Sigmoid colon (tissue), 7 donors: Measurements from ENCODE around the gene ALDH3B1. TPM values are rescaled to one million over a fixed set of nuclear protein-coding genes. Genes with fewer than 3 reads are reported as not detected.

Experiments
- DNase-seq: peaks from one replicate; pipeline ENCODE4 v3.0.0-alpha.2; 2019
- H3K27ac ChIP-seq, 4 donors: fragments of 200-600 bp; sonication (generic); one replicate each; pipeline ENCODE4 v1.5.1; 2016 to 2019; ENCODE audit warnings: mild to moderate bottlenecking in 1 of 4
- H3K27me3 ChIP-seq, 3 donors: fragments of 200-600 bp; sonication (generic); one replicate each; pipeline ENCODE4 v1.5.1; 2019; ENCODE audit warnings: mild to moderate bottlenecking in 1 of 3
- H3K36me3 ChIP-seq, 4 donors: fragments of 200-600 bp; sonication (generic); one replicate each; pipeline ENCODE4 v1.5.1; 2016 to 2019
- H3K4me1 ChIP-seq, 4 donors: fragments of 200-600 bp; sonication (generic); one replicate each; pipeline ENCODE4 v1.5.1; 2017 to 2019
- H3K4me3 ChIP-seq, 4 donors: fragments of 200-600 bp; sonication (generic); one replicate each; pipeline ENCODE4 v1.5.1; 2017 to 2019; ENCODE audit warnings: mild to moderate bottlenecking in 2 of 4, moderate library complexity in 1 of 4
- H3K9me3 ChIP-seq, 4 donors: fragments of 200-600 bp in 3 of 4; sonication (generic) in 3 of 4; one replicate each; pipeline versions ENCODE4 v1.5.1 to v1.6.1; 2013 to 2019
- EP300 ChIP-seq, 4 donors: sonication (generic); formaldehyde crosslinking; IDR thresholded peaks; one replicate each; pipeline ENCODE4 v1.6.1; 2017; ENCODE audit warnings: antibody characterized with exemption in 4 of 4
- POLR2A ChIP-seq, 2 donors: fragments of 450-650 bp; IDR thresholded peaks; one replicate each; pipeline ENCODE4 v1.6.1; 2016; ENCODE audit warnings: antibody characterized with exemption in 2 of 2, mild to moderate bottlenecking in 2 of 2, moderate library complexity in 2 of 2
- POLR2AphosphoS5 ChIP-seq, 4 donors: sonication (generic); formaldehyde crosslinking; IDR thresholded peaks; one replicate each; pipeline ENCODE4 v1.6.1; 2017; ENCODE audit warnings: antibody characterized with exemption in 4 of 4
- WGBS, 2 donors: extraction: QIAGEN DNeasy Blood & Tissue Kit; methylation state at CpG; one replicate each; pipeline ENCODE4 v1.1.7; 2013; 5-methylcytosine and 5-hydroxymethylcytosine counted together
- intact Hi-C: fragments of 100-400 bp; cut with DNase I; formaldehyde crosslinking; loops from one replicate; pipeline ENCODE4 v1.15.1; 2023
- polyA plus RNA-seq, 3 donors: library from polyadenylated mRNA; stranded (reverse); fragments of 200-250 nt; gene quantifications; one replicate each; pipeline ENCODE4 v1.2.3, GENCODE V29; 2013
- total RNA-seq, 4 donors: library from RNA; depleted of rRNA; stranded (reverse); fragments of >200 nt; gene quantifications; one replicate each; pipeline ENCODE4 v1.1.0, GENCODE V29; 2016
- TF ChIP-seq, protein P1 (sequence below), 4 experiments: fragments of 450-650 bp in 3 of 4; fragments of 200-600 bp in 1 of 4; IDR thresholded peaks; one replicate each; pipeline ENCODE4 v1.5.1; 2016 to 2019; ENCODE audit warnings: antibody characterized with exemption in 4 of 4, mild to moderate bottlenecking in 3 of 4, moderate library complexity in 2 of 4
- donor health status: healthy with polysubstance abuse.
- donor health status: Bipolar disorder and iron deficiency.
- donor health status: healthy.

The ALDH3B1 gene
- total and polyA plus RNA-seq, 7 donors = 6.2 to 14.7 (median 10.9) TPM

DNA sequence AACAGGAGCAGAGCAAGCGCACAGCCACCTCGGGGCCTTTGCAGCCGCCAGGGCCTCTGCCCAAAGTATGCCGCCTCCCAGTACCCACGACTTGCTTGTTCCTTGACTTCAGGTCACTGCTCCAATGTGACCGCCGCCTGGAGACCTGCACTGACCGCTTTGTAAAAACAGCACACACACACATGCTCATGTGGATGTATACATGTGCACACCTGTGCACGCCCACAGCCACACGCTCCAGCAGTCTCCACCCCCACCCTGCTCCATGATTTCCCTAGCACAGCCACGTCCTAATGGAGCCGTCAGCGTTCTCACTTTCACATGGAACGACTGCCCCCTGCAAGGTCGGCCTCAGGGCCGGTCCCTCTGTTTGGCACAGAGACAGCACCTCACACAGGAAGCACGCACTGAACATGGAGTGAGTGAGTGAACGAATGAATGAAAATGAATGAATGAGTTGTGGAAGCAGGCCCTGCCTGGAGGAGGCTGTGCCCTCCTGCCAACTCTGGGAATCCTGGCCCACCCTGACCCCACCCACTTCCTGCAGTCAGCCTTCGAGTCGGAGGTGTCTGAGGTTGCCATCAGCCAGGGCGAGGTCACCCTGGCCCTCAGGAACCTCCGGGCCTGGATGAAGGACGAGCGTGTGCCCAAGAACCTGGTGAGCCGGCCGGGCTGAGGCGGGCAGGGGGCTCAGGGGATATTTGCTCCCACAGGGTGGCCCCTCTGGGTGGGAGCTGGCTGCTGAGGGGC, 8.0 kb downstream of the ALDH3B1 start:
- DNase-seq = no peak
- no peak overlapping the region for H3K4me3 ChIP-seq
- H3K4me1 ChIP-seq = peaks cover 0 to 27% (median 18%) of the 10 kb centered on the region in 4 donors
- TF ChIP-seq, protein P1, sequence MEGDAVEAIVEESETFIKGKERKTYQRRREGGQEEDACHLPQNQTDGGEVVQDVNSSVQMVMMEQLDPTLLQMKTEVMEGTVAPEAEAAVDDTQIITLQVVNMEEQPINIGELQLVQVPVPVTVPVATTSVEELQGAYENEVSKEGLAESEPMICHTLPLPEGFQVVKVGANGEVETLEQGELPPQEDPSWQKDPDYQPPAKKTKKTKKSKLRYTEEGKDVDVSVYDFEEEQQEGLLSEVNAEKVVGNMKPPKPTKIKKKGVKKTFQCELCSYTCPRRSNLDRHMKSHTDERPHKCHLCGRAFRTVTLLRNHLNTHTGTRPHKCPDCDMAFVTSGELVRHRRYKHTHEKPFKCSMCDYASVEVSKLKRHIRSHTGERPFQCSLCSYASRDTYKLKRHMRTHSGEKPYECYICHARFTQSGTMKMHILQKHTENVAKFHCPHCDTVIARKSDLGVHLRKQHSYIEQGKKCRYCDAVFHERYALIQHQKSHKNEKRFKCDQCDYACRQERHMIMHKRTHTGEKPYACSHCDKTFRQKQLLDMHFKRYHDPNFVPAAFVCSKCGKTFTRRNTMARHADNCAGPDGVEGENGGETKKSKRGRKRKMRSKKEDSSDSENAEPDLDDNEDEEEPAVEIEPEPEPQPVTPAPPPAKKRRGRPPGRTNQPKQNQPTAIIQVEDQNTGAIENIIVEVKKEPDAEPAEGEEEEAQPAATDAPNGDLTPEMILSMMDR (IDR thresholded peaks at IDR 0.05) = no peak
- TF ChIP-seq EP300 (IDR thresholded peaks at IDR 0.05) (no peak), POLR2AphosphoS5 (IDR thresholded peaks at IDR 0.05) (no peak)
- no peaks in the 10 kb centered on the region for H3K9me3 ChIP-seq
- H3K27me3 ChIP-seq = no peaks in the 10 kb centered on the region
- intact Hi-C loops = no loop called here
- peaks cover 0 to 6% (median 0%) of the 10 kb centered on the region in 4 donors for H3K36me3 ChIP-seq
- 73 to 84% methylated on average over 27 of the region's 27 CpGs for WGBS, 2 donors
- no peak overlapping the region for H3K27ac ChIP-seq

DNA sequence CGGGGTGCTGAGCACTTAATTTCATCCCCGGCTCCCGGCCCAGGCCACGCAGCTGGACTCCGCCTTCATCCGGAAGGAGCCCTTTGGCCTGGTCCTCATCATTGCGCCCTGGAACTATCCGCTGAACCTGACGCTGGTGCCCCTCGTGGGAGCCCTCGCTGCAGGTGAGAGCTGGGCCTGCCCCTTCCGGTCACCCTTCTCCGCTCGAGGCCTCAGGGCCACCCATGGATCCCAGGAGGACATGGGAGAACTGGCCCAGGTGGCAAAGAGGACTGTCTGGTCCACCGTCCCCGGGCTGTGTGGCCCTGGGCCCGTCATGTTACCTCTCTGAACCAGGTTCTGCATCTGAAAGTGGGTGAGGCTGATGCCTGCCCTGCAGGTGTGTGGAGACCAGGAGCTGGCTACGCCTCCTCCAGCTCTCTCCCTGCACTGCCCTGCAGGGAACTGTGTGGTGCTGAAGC, 8.6 kb downstream of the ALDH3B1 start:
- Histone ChIP-seq H3K4me3 (no peak overlapping the region), H3K36me3 (peaks cover 0 to 6% (median 0%) of the 10 kb centered on the region in 4 donors), H3K27me3 (no peaks in the 10 kb centered on the region), H3K4me1 (peaks cover 0 to 21% (median 13%) of the 10 kb centered on the region in 4 donors), H3K9me3 (no peaks in the 10 kb centered on the region), H3K27ac (no peak overlapping the region)
- TF ChIP-seq POLR2AphosphoS5 (IDR thresholded peaks at IDR 0.05) (no peak), EP300 (IDR thresholded peaks at IDR 0.05) (no peak), POLR2A (IDR thresholded peaks at IDR 0.05) (no peak)
- TF ChIP-seq, protein P1 (IDR thresholded peaks at IDR 0.05) = no peak
- intact Hi-C loops = no loop called here
- 91 to 94% methylated on average over 18 of the region's 18 CpGs for WGBS, 2 donors
- DNase-seq = no peak

DNA sequence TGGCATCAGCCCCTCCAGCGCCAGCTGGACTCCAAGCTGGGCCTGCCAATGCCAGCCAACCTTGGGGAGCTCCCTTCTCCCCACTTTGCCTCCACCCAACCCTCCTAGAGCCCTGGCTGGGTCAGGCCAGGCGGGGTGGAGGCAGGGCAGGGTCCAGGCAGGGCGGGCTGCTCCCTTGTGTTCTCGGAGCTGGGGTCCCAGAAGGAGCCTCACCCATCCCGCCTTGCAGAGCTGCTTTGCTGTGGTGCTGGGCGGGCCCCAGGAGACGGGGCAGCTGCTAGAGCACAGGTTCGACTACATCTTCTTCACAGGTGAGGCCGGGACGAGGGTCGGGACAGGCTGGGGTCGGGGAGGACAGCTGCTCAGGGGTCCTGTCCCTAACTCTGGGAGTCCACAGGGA, 9.4 kb downstream of the ALDH3B1 start:
- H3K4me3 ChIP-seq = no peak overlapping the region
- H3K4me1 ChIP-seq = peaks cover 0 to 14% (median 5%) of the 10 kb centered on the region in 4 donors
- no peaks in the 10 kb centered on the region for H3K9me3 ChIP-seq
- intact Hi-C loops = no loop called here
- DNase-seq = no peak
- H3K36me3 ChIP-seq = peaks cover 0 to 6% (median 2%) of the 10 kb centered on the region in 4 donors
- no peaks in the 10 kb centered on the region for H3K27me3 ChIP-seq
- no peak overlapping the region for H3K27ac ChIP-seq
- 87 to 89% methylated on average over 12 of the region's 12 CpGs for WGBS, 2 donors
- TF ChIP-seq POLR2AphosphoS5 (IDR thresholded peaks at IDR 0.05) (no peak), EP300 (IDR thresholded peaks at IDR 0.05) (no peak), POLR2A (IDR thresholded peaks at IDR 0.05) (no peak)
- TF ChIP-seq, protein P1 (IDR thresholded peaks at IDR 0.05) = no peak

DNA sequence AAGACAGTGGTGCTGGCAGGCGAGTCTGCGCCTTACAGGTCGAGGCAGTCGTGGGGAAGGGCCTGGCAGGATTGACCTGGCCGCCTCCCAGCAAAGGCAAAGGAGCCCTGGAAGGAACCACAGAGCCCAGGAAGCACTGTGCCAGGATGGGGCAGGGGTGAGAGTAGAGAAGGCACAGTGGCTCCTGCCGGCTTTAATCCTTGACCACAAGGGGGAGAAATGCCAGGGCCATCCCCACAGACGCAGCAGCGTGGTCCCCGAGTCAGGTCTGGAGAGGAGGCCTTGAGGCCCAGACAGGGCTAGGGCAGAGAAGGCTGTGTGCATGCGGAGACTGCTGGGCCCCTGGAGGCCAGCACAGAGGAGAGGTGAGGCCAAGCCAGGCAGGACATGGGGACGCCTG, 10.4 kb downstream of the ALDH3B1 start:
- intact Hi-C loops = no loop called here
- WGBS, 2 donors = 21 to 57% methylated on average over 11 of the region's 11 CpGs
- peaks cover 0 to 8% (median 0%) of the 10 kb centered on the region in 4 donors for H3K4me1 ChIP-seq
- no peaks in the 10 kb centered on the region for H3K27me3 ChIP-seq
- no peak overlapping the region for H3K4me3 ChIP-seq
- peaks cover 0 to 16% (median 4%) of the 10 kb centered on the region in 4 donors for H3K36me3 ChIP-seq
- no peak for DNase-seq
- no peak for TF ChIP-seq POLR2AphosphoS5 (IDR thresholded peaks at IDR 0.05)
- TF ChIP-seq, protein P1 (IDR thresholded peaks at IDR 0.05) = no peak
- TF ChIP-seq POLR2A (IDR thresholded peaks at IDR 0.05) = no peak
- no peak for TF ChIP-seq EP300 (IDR thresholded peaks at IDR 0.05)
- H3K9me3 ChIP-seq = peaks cover 0 to 4% (median 0%) of the 10 kb centered on the region in 4 donors
- H3K27ac ChIP-seq = no peak overlapping the region
